HepG2 (cell line): ENCODE results near the gene TUBA3C.

Experiments used
- ATM ChIP-seq: fragments of 450-650 bp; IDR thresholded peaks from 2 replicates; pipeline ENCODE4 v1.7.1; 2017; ENCODE audit warnings: mild to moderate bottlenecking, borderline replicate concordance
- CHD4 ChIP-seq: fragments of 200-600 bp; sonication (generic); IDR thresholded peaks from 2 replicates; pipeline ENCODE4 v1.7.0; 2017; ENCODE audit warnings: mild to moderate bottlenecking, low read length, borderline replicate concordance
- CREB1 ChIP-seq, 2 experiments: fragments of 450-650 bp in 1 of 2; IDR thresholded peaks; 2 replicates each; pipeline ENCODE4 v1.6.1; 2016 to 2017; ENCODE audit warnings: control low read depth in 1 of 2, mild to moderate bottlenecking in 1 of 2, missing compliant biosample characterization in 1 of 2, missing genetic modification characterization in 1 of 2
- POLR2A ChIP-seq, 2 experiments: IDR thresholded peaks; 2 replicates each; pipeline ENCODE4 v1.6.1; 2011; ENCODE audit warnings: low read depth in 2 of 2, low read length in 2 of 2, mild to moderate bottlenecking in 1 of 2, moderate library complexity in 1 of 2; ENCODE audit not compliant: insufficient read depth in 1 of 2
- TCF7 ChIP-seq: sonication (generic); IDR thresholded peaks from 2 replicates; pipeline ENCODE4 v1.6.1; 2016; ENCODE audit warnings: antibody characterized with exemption, low read depth
- TF ChIP-seq, protein P1 (sequence below): sonication (generic); formaldehyde crosslinking; IDR thresholded peaks from 2 replicates; pipeline ENCODE4 v1.5.0; 2020; ENCODE audit warnings: mild to moderate bottlenecking, missing genetic modification reagents, moderate library complexity

GRCh38 chr13:19154843-19155242 is 26.8 kb downstream of the TUBA3C start:
- no peak for TF ChIP-seq POLR2A (IDR thresholded peaks at IDR 0.05; ENCODE audit: insufficient read depth in 1 of 2, low read depth in 2 of 2, low read length in 2 of 2)
- no peak for TF ChIP-seq CREB1 (IDR thresholded peaks at IDR 0.05)
- no peak for TF ChIP-seq CREB1 (CRISPR knock-in tag; IDR thresholded peaks at IDR 0.05)
- no peak for TF ChIP-seq CHD4
- TF ChIP-seq, protein P1, sequence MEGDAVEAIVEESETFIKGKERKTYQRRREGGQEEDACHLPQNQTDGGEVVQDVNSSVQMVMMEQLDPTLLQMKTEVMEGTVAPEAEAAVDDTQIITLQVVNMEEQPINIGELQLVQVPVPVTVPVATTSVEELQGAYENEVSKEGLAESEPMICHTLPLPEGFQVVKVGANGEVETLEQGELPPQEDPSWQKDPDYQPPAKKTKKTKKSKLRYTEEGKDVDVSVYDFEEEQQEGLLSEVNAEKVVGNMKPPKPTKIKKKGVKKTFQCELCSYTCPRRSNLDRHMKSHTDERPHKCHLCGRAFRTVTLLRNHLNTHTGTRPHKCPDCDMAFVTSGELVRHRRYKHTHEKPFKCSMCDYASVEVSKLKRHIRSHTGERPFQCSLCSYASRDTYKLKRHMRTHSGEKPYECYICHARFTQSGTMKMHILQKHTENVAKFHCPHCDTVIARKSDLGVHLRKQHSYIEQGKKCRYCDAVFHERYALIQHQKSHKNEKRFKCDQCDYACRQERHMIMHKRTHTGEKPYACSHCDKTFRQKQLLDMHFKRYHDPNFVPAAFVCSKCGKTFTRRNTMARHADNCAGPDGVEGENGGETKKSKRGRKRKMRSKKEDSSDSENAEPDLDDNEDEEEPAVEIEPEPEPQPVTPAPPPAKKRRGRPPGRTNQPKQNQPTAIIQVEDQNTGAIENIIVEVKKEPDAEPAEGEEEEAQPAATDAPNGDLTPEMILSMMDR (CRISPR knock-in tag): no peak
- TF ChIP-seq TCF7: no peak
- TF ChIP-seq ATM: no peak
